Measurements from ENCODE around the gene NOXA1.

NOXA1 gene

DNA sequence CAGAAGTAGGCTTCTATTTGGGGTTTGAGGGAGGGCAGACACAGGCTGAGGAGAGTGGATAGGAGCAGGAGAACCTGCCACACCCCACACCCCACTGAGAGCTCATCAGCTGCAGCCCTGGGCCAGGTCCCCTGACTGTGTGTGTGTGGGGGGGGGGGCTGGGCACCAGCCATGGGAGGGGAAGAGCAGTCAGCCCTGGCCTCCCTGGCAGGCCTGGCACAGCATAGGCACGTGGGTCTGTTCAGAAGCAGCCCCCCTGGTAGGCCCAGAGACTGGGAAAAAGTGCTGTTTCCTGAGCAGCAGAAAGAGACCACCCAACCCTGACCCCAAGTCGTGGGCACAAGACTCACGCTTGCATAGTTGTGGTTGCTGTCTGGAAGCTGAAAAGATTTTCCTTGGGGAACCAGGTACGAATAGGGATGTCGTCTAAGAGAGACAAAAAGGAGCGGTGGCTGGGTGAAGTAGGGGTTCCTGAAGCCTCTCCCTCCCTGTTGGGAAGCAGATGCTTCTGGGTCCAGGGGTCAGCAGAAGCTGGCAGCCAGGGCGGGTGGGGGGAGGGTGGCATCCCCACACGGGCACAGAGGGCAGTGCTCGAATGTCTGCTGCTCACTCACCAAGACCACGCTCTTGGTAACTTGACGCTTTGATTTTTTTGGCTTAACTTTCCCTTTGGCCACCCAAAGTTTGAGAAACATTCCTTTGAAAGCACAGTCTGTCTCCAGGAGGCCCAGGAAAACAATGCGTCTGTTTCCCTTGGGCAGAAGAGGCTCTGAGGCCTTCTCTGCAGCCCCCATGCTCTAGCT, 33.1 kb downstream of the NOXA1 start:
- DNase-seq (ENCODE audit: extremely low read depth, low read depth), result no peak
- TF ChIP-seq, protein P1, sequence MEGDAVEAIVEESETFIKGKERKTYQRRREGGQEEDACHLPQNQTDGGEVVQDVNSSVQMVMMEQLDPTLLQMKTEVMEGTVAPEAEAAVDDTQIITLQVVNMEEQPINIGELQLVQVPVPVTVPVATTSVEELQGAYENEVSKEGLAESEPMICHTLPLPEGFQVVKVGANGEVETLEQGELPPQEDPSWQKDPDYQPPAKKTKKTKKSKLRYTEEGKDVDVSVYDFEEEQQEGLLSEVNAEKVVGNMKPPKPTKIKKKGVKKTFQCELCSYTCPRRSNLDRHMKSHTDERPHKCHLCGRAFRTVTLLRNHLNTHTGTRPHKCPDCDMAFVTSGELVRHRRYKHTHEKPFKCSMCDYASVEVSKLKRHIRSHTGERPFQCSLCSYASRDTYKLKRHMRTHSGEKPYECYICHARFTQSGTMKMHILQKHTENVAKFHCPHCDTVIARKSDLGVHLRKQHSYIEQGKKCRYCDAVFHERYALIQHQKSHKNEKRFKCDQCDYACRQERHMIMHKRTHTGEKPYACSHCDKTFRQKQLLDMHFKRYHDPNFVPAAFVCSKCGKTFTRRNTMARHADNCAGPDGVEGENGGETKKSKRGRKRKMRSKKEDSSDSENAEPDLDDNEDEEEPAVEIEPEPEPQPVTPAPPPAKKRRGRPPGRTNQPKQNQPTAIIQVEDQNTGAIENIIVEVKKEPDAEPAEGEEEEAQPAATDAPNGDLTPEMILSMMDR (IDR thresholded peaks at IDR 0.05; ENCODE audit: low read depth, low read length, missing control alignments), result no peak
- H3K4me3 ChIP-seq (replicated peaks; ENCODE audit: low read depth, low read length), result peak overlapping the region; percentile 82; the same call in 1 of the 2 replicates

GRCh38 chr9:137456864-137457405, 33.7 kb downstream of the NOXA1 start:
- TF ChIP-seq, protein P1 (IDR thresholded peaks at IDR 0.05; ENCODE audit: low read depth, low read length, missing control alignments), result no peak
- no peak for DNase-seq (ENCODE audit: extremely low read depth, low read depth)
- H3K4me3 ChIP-seq (replicated peaks; ENCODE audit: low read depth, low read length), result peak overlapping the region; percentile 82

- no peak for DNase-seq (ENCODE audit: extremely low read depth, low read depth)
- H3K4me3 ChIP-seq (replicated peaks; ENCODE audit: low read depth, low read length), result peak overlapping the region; percentile 82
- TF ChIP-seq, protein P1 (IDR thresholded peaks at IDR 0.05; ENCODE audit: low read depth, low read length, missing control alignments), result no peak
Measured at GRCh38 chr9:137457406-137458193, 34.4 kb downstream of the NOXA1 start.

DNA sequence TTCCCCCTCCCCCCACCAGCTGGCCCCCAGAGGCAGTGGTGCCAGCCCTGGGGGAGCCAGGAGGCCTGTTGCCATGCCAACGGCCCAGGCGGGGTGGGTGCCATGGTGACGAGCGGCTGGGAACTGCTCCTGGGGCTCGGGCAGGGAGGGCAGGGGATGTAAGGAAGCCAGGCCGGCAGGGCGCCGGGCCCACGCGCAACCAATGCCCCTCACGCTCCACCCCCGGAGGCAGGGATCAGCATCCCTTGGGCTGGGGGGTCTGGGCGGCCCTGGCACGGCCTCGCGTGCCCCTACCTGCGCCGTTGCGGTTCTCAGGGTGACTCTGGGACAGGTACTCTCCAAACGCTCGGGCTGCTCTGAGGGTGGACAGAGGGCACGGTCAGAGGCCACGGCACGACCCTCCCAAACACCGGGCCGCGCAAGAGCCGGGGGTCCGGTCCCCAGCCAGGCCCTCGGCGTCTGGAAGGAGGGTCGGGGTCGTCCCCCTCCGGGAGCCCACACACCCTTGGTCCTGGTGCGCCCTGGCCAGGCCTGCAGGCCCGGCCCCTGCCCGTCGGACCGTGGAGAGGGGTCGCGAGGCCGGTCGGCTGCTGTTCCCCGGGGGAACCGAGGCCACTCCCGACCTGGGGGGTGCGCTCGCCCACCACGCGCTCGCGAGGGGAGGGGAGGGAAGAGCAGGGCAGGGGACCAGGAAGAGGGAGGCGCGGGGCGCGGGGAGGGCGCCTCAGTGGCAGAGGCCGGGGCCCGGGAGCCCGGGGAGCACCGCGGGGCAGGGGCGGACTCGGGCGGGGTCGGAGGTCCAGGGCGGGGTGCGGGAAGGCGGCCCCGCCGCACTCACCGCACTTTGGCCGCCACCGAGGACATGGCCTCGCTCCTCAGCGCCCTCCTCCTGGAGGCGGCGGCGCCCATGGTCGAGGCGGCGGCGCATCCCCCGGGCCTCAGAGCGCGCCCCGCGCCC, 35.3 kb downstream of the NOXA1 start:
- no peak for DNase-seq (ENCODE audit: extremely low read depth, low read depth)
- H3K4me3 ChIP-seq (replicated peaks; ENCODE audit: low read depth, low read length), result peak overlapping the region; percentile 82

DNA sequence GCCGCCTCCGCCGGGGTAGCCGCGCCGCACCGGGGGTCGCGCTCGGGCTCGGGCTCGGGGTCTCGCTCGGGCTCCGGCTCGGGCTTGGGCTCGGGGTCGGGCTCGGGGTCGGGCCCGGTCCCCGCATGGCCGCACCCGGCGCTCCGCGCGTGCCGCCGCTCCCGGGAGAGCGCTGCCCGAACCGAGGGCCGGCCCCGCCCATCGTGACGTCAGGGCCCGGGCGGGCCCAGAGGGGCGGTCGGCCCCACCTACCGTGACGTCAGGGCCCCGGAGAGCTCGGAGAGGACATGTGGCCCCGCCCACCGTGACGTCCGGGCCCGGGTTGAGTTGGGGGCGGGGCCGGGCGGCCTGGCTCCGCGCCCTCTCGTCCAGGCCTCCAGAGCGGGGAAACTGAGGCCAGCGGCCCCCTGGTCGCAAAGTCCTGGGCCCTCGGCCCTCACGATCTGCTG, 36.0 kb downstream of the NOXA1 start, which contains the start of gene NSMF:
Gene NSMF (minus strand): TSS at position 183 of the 449 bp plus-strand sequence. CDS start 232 bp downstream, outside the sequence.
- peak within 1 kb of the TSS; percentile 82 for H3K4me3 ChIP-seq (replicated peaks; ENCODE audit: low read depth, low read length)
- TF ChIP-seq, protein P1 (IDR thresholded peaks at IDR 0.05; ENCODE audit: low read depth, low read length, missing control alignments), result no peak
- DNase-seq (ENCODE audit: extremely low read depth, low read depth), result no peak

More for the DNA sequence above, 35.3 kb downstream of the NOXA1 start:
- TF ChIP-seq, protein P1 (IDR thresholded peaks at IDR 0.05; ENCODE audit: low read depth, low read length, missing control alignments), result no peak
